Right renal pelvis (tissue), 4 donors: Measurements from ENCODE around the gene WRAP53. TPM values are rescaled to one million over a fixed set of nuclear protein-coding genes. Genes with fewer than 3 reads are reported as not detected.
A peak's percentile ranks its signal among the peaks of the same experiment; 100 is the strongest.

Experiments
- DNase-seq, 4 donors: peaks; one replicate each; pipeline ENCODE4 v3.0.0-alpha.2; 2013; ENCODE audit warnings: low read depth in 4 of 4, low spot score in 3 of 4, missing footprints in 1 of 4
- polyA plus RNA-seq, 4 donors: library from polyadenylated mRNA; unstranded; fragments of 120-200 nt; gene quantifications; one replicate each; pipeline ENCODE4 v1.2.1, GENCODE V29; 2013; ENCODE audit not compliant: insufficient read length in 4 of 4

WRAP53 gene
- polyA plus RNA-seq, 4 donors, result 12.7 to 16.3 (median 14.2) TPM

- no peak for DNase-seq
Observed at GRCh38 chr17:7677388-7678067, 10.7 kb upstream of the WRAP53 start.

GRCh38 chr17:7684851-7685532 is 3.3 kb upstream of the WRAP53 start:
- no peak for DNase-seq

GRCh38 chr17:7685533-7686221 is 2.6 kb upstream of the WRAP53 start:
- DNase-seq, result peak; percentile 86 to 93 (median 91)

- peak; percentile 79 to 95 (median 86) for DNase-seq
Observed at GRCh38 chr17:7686222-7687071, 1.8 kb upstream of the WRAP53 start.

DNA sequence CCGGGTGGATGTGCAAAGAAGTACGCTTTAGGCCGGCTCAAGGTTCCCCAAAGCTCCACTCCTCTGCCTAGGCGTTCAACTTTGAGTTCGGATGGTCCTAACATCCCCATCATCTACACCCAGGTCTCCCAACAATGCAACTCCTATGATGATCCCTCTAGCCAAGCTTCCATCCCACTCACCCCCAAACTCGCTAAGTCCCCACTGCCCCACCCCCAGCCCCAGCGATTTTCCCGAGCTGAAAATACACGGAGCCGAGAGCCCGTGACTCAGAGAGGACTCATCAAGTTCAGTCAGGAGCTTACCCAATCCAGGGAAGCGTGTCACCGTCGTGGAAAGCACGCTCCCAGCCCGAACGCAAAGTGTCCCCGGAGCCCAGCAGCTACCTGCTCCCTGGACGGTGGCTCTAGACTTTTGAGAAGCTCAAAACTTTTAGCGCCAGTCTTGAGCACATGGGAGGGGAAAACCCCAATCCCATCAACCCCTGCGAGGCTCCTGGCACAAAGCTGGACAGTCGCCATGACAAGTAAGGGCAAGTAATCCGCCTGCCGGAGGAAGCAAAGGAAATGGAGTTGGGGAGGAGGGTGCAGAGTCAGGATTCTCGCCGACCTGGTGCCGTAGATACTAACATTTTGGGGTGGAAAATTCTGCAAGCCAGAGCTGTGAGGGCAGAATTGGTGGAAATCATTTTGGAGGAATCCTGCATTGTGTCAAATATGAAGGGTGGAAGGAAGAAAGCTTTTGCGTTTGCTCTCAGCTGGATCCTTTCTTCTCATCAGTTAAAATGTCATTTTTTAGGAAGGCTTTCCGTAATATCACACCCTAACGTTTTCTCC is 987 bp upstream of the WRAP53 start, which contains the start of gene TP53:
TSS of gene TP53 (minus strand) at position 419 of the 836 bp plus-strand sequence. CDS start 10,896 bp downstream, outside the sequence.
- peak; percentile 79 to 90 (median 88) for DNase-seq

- no peak for DNase-seq
Observed at GRCh38 chr17:7688808-7689316, 585 bp downstream of the WRAP53 start.

DNA sequence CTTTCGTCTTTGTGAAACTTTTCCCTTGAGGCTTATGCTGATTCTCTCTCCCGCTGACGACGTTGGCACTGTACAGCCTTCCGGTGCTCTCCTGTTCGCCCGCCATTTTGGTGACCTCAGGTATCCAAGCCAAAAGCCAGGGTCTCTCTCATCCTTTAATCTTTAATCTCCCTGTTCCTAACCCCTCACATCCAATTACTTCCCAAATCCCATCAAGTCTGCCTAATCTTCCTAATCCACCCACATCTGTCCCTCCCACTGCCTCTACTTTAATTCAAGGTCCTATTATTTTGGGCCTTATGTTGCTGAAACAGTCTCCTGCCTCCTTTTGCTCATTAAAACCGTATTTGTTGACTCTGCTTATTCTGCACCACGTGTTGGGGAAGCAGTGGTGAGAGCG is 7.3 kb downstream of the WRAP53 start:
- DNase-seq, result no peak

GRCh38 chr17:7697828-7698588 is 9.7 kb downstream of the WRAP53 start:
- DNase-seq, result no peak

GRCh38 chr17:7700510-7700909 is 12.2 kb downstream of the WRAP53 start:
- DNase-seq, result no peak

GRCh38 chr17:7701681-7702080 is 13.4 kb downstream of the WRAP53 start:
- DNase-seq, result no peak

GRCh38 chr17:7702776-7703175 is 14.5 kb downstream of the WRAP53 start:
- no peak for DNase-seq

DNA sequence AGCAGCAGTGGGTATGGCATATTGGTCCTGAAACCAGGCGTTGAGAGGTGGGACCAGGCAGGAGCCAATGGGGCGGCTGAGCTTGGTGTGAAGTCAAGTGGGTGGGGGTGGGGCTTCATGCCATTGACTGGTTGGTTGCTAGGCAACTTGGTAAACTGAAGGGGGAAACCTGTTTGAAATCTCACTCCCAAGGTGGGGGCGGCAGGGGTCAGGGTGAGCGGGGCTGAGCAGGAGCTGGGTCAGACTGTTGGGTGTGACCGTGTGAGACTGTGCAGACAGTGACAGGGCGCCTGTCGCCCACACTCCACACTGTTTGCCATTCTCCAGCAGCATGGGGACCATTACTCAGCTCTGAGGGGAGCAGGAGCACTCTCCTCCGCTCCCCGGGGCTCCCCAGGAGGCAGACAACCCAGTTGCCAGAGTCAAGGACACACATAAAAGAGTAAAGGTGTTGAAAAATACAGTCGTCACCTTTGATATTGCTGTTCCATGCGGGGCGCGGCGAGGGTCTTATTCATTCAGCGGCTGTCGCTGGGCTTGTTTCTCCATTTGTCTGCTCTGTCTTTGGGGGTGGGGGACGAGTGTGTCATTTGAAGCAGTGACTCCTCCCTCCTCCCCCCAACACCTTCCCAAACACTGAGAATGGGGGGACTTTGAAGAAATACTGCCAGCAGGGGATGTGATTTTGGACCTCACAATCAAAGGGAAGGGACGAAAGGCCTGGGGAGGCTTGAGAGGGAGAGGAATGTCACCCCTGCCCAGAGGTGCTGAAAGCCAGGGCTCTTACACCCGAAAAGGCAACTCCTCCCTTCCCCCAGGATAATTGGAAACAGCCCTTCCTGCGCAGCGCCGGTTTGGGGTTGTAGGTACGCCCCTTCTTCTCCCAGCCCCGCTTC is 15.6 kb downstream of the WRAP53 start:
- peak in 2 of 4 donors; percentile 63 to 70 for DNase-seq

GRCh38 chr17:7704601-7705268 is 16.5 kb downstream of the WRAP53 start, which contains the start of gene EFNB3:
Gene EFNB3 (plus strand): TSS chr17:7705202. CDS start chr17:7705599, 397 bp downstream.
- DNase-seq, result no peak

- no peak for DNase-seq
Observed at GRCh38 chr17:7705269-7706255, 17.3 kb downstream of the WRAP53 start.

DNA sequence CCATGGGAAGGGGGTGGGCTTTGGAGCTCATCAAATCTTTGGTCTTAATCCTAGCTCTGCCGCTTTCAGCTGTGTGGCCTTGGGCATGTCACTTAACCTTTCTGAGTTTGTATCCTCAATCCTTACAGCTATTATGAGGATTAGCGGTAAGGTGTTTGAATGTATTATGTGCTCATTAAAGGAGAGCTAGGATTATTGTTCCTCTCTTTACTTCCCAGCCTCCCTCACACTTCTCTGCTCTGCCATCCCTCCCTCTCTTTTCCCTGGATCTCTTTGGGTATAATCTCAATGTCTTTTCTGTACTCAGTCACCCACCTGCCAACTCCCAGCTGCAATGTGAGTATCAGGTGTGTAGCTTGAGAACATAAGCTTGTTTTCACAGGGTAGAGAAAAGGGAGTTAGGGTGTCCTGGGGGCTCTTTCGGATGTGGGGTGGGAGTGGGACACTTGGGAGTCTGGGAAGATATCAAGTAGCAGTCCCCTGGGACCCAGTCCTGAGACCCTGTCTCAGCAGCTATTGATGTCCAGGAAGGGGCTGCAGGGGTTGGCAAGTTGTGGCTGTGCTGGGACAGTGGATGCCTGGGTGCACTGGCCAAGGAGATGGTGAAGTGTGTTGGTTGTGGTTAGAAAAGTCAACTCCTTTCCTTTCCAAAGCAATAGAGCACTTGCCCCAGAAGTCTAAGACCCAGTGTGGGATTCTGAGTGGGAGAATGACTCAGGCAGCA is 18.5 kb downstream of the WRAP53 start:
- no peak for DNase-seq
